IMR-90 (cell line): ENCODE measurements around the gene PMIS2. TPM values are rescaled to one million over a fixed set of nuclear protein-coding genes. Genes with fewer than 3 reads are reported as not detected.

ENCODE experiments used
- ATAC-seq: fragments of 200-7000 bp; cut with Tn5 transposase; 2 replicates; pipeline ENCODE4 v1.9.1; 2020; ENCODE audit warnings: low read depth, mild to moderate bottlenecking, moderate library complexity
- BruUV-seq: library from RNA; stranded (reverse); fragments of 400-500 nt; replicated peaks from 2 replicates; lab custom pipeline; 2021; lab: Mats Ljungman, UMichigan
- CTCF ChIA-PET: fragments of 300-600 bp; formaldehyde crosslinking; extraction: SDS; loops from one replicate; lab custom pipeline; 2021; ENCODE audit warnings: antibody characterized with exemption; lab: Yijun Ruan, JAX
- POLR2A ChIA-PET: fragments of 300-600 bp; sonication (Branson Sonifier 250); formaldehyde crosslinking; loops from one replicate; lab custom pipeline; 2022; ENCODE audit warnings: antibody characterized with exemption; ENCODE audit not compliant: unreplicated experiment; lab: Charles Lee
- DNase-seq: peaks from one replicate; pipeline ENCODE4 v3.0.0; 2013
- H2AFZ ChIP-seq: replicated peaks from 2 replicates; pipeline ENCODE3; 2013; ENCODE audit warnings: low read length, mild to moderate bottlenecking; ENCODE audit not compliant: poor library complexity
- H2AK5ac ChIP-seq: 2 replicates; pipeline ENCODE4 v1.6.1; 2013; ENCODE audit warnings: low read depth, low read length, inconsistent platforms
- H2AK9ac ChIP-seq: replicated peaks from 2 replicates; pipeline ENCODE3; 2013; ENCODE audit warnings: mild to moderate bottlenecking, low read depth, low read length, moderate library complexity; ENCODE audit not compliant: poor library complexity
- H2BK120ac ChIP-seq: 2 replicates; pipeline ENCODE4 v1.6.1; 2013; ENCODE audit warnings: low read depth, low read length, inconsistent platforms
- H2BK15ac ChIP-seq: 3 replicates; pipeline ENCODE4 v1.6.1; 2013; ENCODE audit warnings: low read depth, low read length, inconsistent platforms
- H2BK20ac ChIP-seq: 2 replicates; pipeline ENCODE4 v1.6.1; 2013; ENCODE audit warnings: low read depth, mild to moderate bottlenecking, inconsistent platforms, low read length, moderate library complexity
- H2BK5ac ChIP-seq: 2 replicates; pipeline ENCODE4 v1.6.1; 2013; ENCODE audit warnings: mild to moderate bottlenecking, low read depth, low read length, inconsistent platforms; ENCODE audit not compliant: poor library complexity, severe bottlenecking
- H3K14ac ChIP-seq: replicated peaks from 2 replicates; pipeline ENCODE4 v1.6.1; 2013; ENCODE audit warnings: low read depth, low read length, inconsistent platforms
- H3K18ac ChIP-seq: 2 replicates; pipeline ENCODE4 v1.6.1; 2013; ENCODE audit warnings: low read depth, low read length, control low read depth
- H3K23ac ChIP-seq: 2 replicates; pipeline ENCODE4 v1.6.1; 2013; ENCODE audit warnings: low read depth, low read length, inconsistent platforms
- H3K27ac ChIP-seq: 2 replicates; pipeline ENCODE4 v1.5.1; 2013; ENCODE audit warnings: mild to moderate bottlenecking, control low read depth, low read length; ENCODE audit not compliant: insufficient read depth
- H3K27me3 ChIP-seq: 2 replicates; pipeline ENCODE4 v1.6.1; 2013; ENCODE audit warnings: low read length; ENCODE audit not compliant: control insufficient read depth, insufficient read depth
- H3K36me3 ChIP-seq: 2 replicates; pipeline ENCODE4 v1.6.1; 2013; ENCODE audit warnings: low read length, mixed read lengths; ENCODE audit not compliant: control insufficient read depth, insufficient read depth
- H3K4ac ChIP-seq: 2 replicates; pipeline ENCODE4 v1.6.1; 2013; ENCODE audit warnings: low read depth, low read length, inconsistent platforms
- H3K4me1 ChIP-seq: 2 replicates; pipeline ENCODE4 v1.6.1; 2013; ENCODE audit warnings: low read length, mixed read lengths; ENCODE audit not compliant: control insufficient read depth, insufficient read depth
- H3K4me2 ChIP-seq: 2 replicates; pipeline ENCODE4 v1.6.1; 2013; ENCODE audit warnings: low read depth, mild to moderate bottlenecking, control low read depth, low read length, moderate library complexity
- H3K4me3 ChIP-seq: 2 replicates; pipeline ENCODE4 v1.5.1; 2013; ENCODE audit warnings: low read depth, mild to moderate bottlenecking, control low read depth, low read length, moderate library complexity; ENCODE audit not compliant: insufficient read depth
- H3K56ac ChIP-seq: 2 replicates; pipeline ENCODE4 v1.6.1; 2013; ENCODE audit warnings: low read length, inconsistent platforms; ENCODE audit not compliant: insufficient read depth; ENCODE audit errors: extremely low read depth
- H3K79me1 ChIP-seq, 2 experiments: 2 replicates each; pipeline ENCODE4 v1.6.1; 2013; ENCODE audit warnings: low read length in 2 of 2, inconsistent platforms in 1 of 2, low read depth in 1 of 2
- H3K9ac ChIP-seq: 2 replicates; pipeline ENCODE4 v1.6.1; 2013; ENCODE audit warnings: low read depth, low read length, control low read depth
- H3K9me1 ChIP-seq: 2 replicates; pipeline ENCODE4 v1.6.1; 2013; ENCODE audit warnings: low read length, inconsistent platforms; ENCODE audit not compliant: insufficient read depth
- H3K9me3 ChIP-seq: 2 replicates; pipeline ENCODE4 v1.6.1; 2013; ENCODE audit warnings: low read length; ENCODE audit not compliant: control insufficient read depth, insufficient read depth
- H4K20me1 ChIP-seq: 2 replicates; pipeline ENCODE4 v1.6.1; 2013; ENCODE audit warnings: low read length, inconsistent platforms; ENCODE audit not compliant: insufficient read depth
- H4K5ac ChIP-seq: 2 replicates; pipeline ENCODE4 v1.6.1; 2013; ENCODE audit warnings: mild to moderate bottlenecking, low read depth, low read length, control low read depth
- H4K8ac ChIP-seq, 2 experiments: 2 replicates each; pipeline ENCODE4 v1.6.1; 2013; ENCODE audit warnings: low read depth in 2 of 2, low read length in 2 of 2, control low read depth in 1 of 2, inconsistent platforms in 1 of 2
- H4K91ac ChIP-seq: 2 replicates; pipeline ENCODE4 v1.6.1; 2013; ENCODE audit warnings: low read depth, low read length, inconsistent platforms; ENCODE audit not compliant: insufficient read depth
- BHLHE40 ChIP-seq: fragments of 150-350 bp; IDR thresholded peaks from 2 replicates; pipeline ENCODE4 v1.6.1; 2016; ENCODE audit warnings: mild to moderate bottlenecking, low read depth, low read length
- CHD1 ChIP-seq: IDR thresholded peaks from 2 replicates; pipeline ENCODE4 v1.6.1; 2012; ENCODE audit warnings: low read depth, low read length, improper control_type of control experiment
- MAFK ChIP-seq: IDR thresholded peaks from 2 replicates; pipeline ENCODE4 v1.6.1; 2012; ENCODE audit warnings: low read depth, low read length, improper control_type of control experiment
- MXI1 ChIP-seq: IDR thresholded peaks from 2 replicates; pipeline ENCODE4 v1.6.1; 2012; ENCODE audit warnings: low read depth, mild to moderate bottlenecking, low read length, moderate library complexity, borderline replicate concordance
- NFE2L2 ChIP-seq: fragments of 150-350 bp; IDR thresholded peaks from 2 replicates; pipeline ENCODE4 v1.6.1; 2016; ENCODE audit warnings: low read depth, mild to moderate bottlenecking, low read length
- POLR2A ChIP-seq: IDR thresholded peaks from 2 replicates; pipeline ENCODE4 v1.6.1; 2012; ENCODE audit warnings: mild to moderate bottlenecking, low read depth, low read length
- RAD21 ChIP-seq: IDR thresholded peaks from 2 replicates; pipeline ENCODE4 v1.6.1; 2012; ENCODE audit warnings: low read length, improper control_type of control experiment
- RCOR1 ChIP-seq: IDR thresholded peaks from 2 replicates; pipeline ENCODE4 v1.6.1; 2012; ENCODE audit warnings: mild to moderate bottlenecking, low read length, improper control_type of control experiment; ENCODE audit not compliant: insufficient replicate concordance
- RFX5 ChIP-seq: IDR thresholded peaks from 2 replicates; pipeline ENCODE4 v1.8.0; 2012; ENCODE audit warnings: low read depth, mild to moderate bottlenecking, low read length, moderate library complexity
- SMC3 ChIP-seq: fragments of 150-350 bp; IDR thresholded peaks from 2 replicates; pipeline ENCODE4 v1.6.1; 2016; ENCODE audit warnings: low read depth, mild to moderate bottlenecking, antibody characterized with exemption, low read length, moderate library complexity
- WGBS, 2 experiments: methylation state at CpG; one replicate each; pipeline versions ENCODE4 v1.1.5 to v1.1.7; 2013; ENCODE audit warnings: missing lambda C conversion rate in 2 of 2; ENCODE audit not compliant: insufficient read length in 1 of 2; ENCODE audit errors: extremely low coverage in 2 of 2; 5-methylcytosine and 5-hydroxymethylcytosine counted together
- dilution Hi-C: fragments of 300-500 bp; cut with HindIII; formaldehyde crosslinking; loops from one replicate; pipeline ENCODE4 v1.14.3; 2018; ENCODE audit warnings: low sequenced_read_pairs; ENCODE audit not compliant: unreplicated experiment
- in situ Hi-C: fragments of 300-500 bp; cut with MboI; formaldehyde crosslinking; loops from 3 replicates; pipeline ENCODE4 v1.14.3; 2019; ENCODE audit warnings: low sequenced_read_pairs, inconsistent platforms, mixed read lengths
- intact Hi-C: fragments of 100-400 bp; cut with micrococcal nuclease; formaldehyde crosslinking; loops from 2 replicates; pipeline ENCODE4 v1.10.0; 2022
- polyA plus RNA-seq, 3 experiments: library from polyadenylated mRNA; depleted of rRNA; stranded (reverse); fragments of >200 nt; gene quantifications; 2 replicates each; pipeline ENCODE4 v1.2.3, GENCODE V29; 2012; ENCODE audit warnings: low replicate concordance in 1 of 3
- total RNA-seq: library from RNA; depleted of rRNA; stranded (reverse); fragments of >200 nt; gene quantifications from 2 replicates; pipeline ENCODE4 v1.2.3, GENCODE V29; 2012
- TF ChIP-seq, protein P1 (sequence below): fragments of 150-350 bp; IDR thresholded peaks from 2 replicates; pipeline ENCODE4 v1.6.1; 2017; ENCODE audit warnings: mild to moderate bottlenecking, antibody characterized with exemption, low read length, low read depth
- TF ChIP-seq, protein P2 (sequence below): conservative IDR thresholded peaks from 2 replicates; pipeline ENCODE4 v1.5.1; 2012; ENCODE audit warnings: mild to moderate bottlenecking, low read depth, low read length, improper control_type of control experiment
- TF ChIP-seq, protein P3 (sequence below): fragments of 150-350 bp; IDR thresholded peaks from 2 replicates; pipeline ENCODE4 v1.6.1; 2016; ENCODE audit warnings: low read depth, mild to moderate bottlenecking, low read length, moderate library complexity, borderline replicate concordance

PMIS2 gene
- total and polyA plus RNA-seq, 2 of the 4 experiments (the other 2 are of a cell fraction) = not detected

DNA sequence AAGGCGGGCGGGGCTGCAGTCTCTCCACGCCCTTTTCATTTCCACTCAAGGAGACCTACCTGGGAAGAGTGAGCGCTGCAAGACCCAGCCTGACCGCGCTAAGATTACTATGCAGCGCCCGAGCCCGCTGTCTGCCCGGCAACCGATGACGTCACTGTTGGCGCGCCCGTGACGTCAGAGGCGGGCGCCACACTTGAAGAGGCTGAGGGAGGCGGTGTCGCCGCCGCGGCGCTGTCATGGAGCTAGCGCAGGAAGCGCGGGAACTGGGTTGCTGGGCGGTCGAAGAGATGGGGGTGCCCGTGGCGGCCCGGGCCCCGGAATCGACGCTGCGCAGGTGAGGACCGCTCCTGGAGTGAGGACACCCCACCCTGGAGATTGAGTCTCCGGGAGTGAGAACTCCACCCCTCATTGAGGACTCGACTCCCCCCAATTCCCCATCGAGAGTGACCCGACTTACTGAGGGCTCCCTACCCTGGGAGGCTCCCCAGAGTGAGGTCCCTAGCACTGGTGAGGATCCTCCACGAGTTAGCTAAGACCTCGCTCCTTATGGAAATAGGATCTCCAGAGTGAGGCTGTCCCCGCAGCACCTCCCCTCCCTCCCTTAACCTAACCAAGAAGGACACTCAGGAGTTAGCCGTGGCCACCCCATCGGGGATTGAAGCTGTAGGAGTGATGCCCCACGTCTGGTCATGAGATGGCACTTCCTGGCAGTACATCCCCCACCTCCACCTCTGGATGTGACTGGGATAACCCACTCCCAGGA is 26.8 kb downstream of the PMIS2 start, which contains the start of gene HAUS5:
Gene HAUS5 (plus strand): TSS at position 177 of the 763 bp plus-strand sequence. CDS start 60 bp downstream, at position 237.
- Histone ChIP-seq H3K14ac (peak within 1 kb of the TSS; percentile 87), H3K4me2 (peak within 1 kb of the TSS; percentile 97), H2AK5ac (peak within 1 kb of the TSS; percentile 54; the same call in 1 of the 2 replicates), H4K8ac (peak within 1 kb of the TSS; percentile 48 to 81), H3K18ac (no peak within 1 kb of the TSS), H2BK20ac (no peak within 1 kb of the TSS), H3K9ac (peak within 1 kb of the TSS; percentile 69), H3K9me1 (peaks cover 7% of the 10 kb centered on the region; the same call in 1 of the 2 replicates), H3K9me3 (peaks cover 4% of the 10 kb centered on the region), H3K23ac (peak within 1 kb of the TSS; percentile 90), H4K5ac (peak within 1 kb of the TSS; percentile 70), H3K36me3 (peaks cover 3% of the 10 kb centered on the region; the same call in 1 of the 2 replicates), H3K27ac (peak within 1 kb of the TSS; percentile 38; the same call in 1 of the 2 replicates), H2BK5ac (no peak within 1 kb of the TSS), H3K4ac (peak within 1 kb of the TSS; percentile 79), H4K20me1 (no peaks in the 10 kb centered on the region), H3K56ac (peak within 1 kb of the TSS; percentile 88), H2BK120ac (no peak within 1 kb of the TSS; the same call in 1 of the 2 replicates), H2AK9ac (peak within 1 kb of the TSS; percentile 89), H3K79me1 (peaks cover 0 to 11% of the 10 kb centered on the region in 2 experiments; a peak in 1 of 4 replicates), H2AFZ (peak within 1 kb of the TSS; percentile 100), H4K91ac (no peak within 1 kb of the TSS; the same call in 1 of the 2 replicates), H3K4me3 (peak within 1 kb of the TSS; percentile 78), H3K4me1 (no peaks in the 10 kb centered on the region), H2BK15ac (no peak within 1 kb of the TSS), H3K27me3 (no peaks in the 10 kb centered on the region)
- dilution Hi-C loops = no loop called here
- DNase-seq (peak; percentile 87), ATAC-seq (peak; percentile 100)
- in situ Hi-C loops = no loop called here
- CTCF ChIA-PET = interaction anchor here (0.8 kb wide), 1 partner anchor 21 kb away, joined by 3 read pairs; no protein-coding TSS in a partner anchor
- no TSS peak for BruUV-seq
- POLR2A ChIA-PET = interaction anchor here (0.5 to 0.6 kb wide), 2 partner anchors 33 to 42 kb away, joined by 3 read pairs; no protein-coding TSS in a partner anchor
- intact Hi-C loops = no loop called here
- WGBS, 2 experiments = 0% methylated on average over 8 of the region's 47 CpGs; no CpG with 5 or more reads in 1 of the 2 experiments
- TF ChIP-seq SMC3 (no peak), RCOR1 (no peak), RFX5 (peak; percentile 100), MAFK (no peak), POLR2A (no peak), RAD21 (no peak), MXI1 (peak; percentile 87), CHD1 (no peak), BHLHE40 (peak; percentile 74; the same call in 1 of the 2 replicates), NFE2L2 (no peak)
- TF ChIP-seq, protein P1, sequence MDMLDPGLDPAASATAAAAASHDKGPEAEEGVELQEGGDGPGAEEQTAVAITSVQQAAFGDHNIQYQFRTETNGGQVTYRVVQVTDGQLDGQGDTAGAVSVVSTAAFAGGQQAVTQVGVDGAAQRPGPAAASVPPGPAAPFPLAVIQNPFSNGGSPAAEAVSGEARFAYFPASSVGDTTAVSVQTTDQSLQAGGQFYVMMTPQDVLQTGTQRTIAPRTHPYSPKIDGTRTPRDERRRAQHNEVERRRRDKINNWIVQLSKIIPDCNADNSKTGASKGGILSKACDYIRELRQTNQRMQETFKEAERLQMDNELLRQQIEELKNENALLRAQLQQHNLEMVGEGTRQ = 0 out of 2 replicates have a peak, but pooled peaks have one; percentile 23
- TF ChIP-seq, protein P2, sequence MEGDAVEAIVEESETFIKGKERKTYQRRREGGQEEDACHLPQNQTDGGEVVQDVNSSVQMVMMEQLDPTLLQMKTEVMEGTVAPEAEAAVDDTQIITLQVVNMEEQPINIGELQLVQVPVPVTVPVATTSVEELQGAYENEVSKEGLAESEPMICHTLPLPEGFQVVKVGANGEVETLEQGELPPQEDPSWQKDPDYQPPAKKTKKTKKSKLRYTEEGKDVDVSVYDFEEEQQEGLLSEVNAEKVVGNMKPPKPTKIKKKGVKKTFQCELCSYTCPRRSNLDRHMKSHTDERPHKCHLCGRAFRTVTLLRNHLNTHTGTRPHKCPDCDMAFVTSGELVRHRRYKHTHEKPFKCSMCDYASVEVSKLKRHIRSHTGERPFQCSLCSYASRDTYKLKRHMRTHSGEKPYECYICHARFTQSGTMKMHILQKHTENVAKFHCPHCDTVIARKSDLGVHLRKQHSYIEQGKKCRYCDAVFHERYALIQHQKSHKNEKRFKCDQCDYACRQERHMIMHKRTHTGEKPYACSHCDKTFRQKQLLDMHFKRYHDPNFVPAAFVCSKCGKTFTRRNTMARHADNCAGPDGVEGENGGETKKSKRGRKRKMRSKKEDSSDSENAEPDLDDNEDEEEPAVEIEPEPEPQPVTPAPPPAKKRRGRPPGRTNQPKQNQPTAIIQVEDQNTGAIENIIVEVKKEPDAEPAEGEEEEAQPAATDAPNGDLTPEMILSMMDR = peak; percentile 23; the same call in 1 of the 2 replicates
- TF ChIP-seq, protein P3, sequence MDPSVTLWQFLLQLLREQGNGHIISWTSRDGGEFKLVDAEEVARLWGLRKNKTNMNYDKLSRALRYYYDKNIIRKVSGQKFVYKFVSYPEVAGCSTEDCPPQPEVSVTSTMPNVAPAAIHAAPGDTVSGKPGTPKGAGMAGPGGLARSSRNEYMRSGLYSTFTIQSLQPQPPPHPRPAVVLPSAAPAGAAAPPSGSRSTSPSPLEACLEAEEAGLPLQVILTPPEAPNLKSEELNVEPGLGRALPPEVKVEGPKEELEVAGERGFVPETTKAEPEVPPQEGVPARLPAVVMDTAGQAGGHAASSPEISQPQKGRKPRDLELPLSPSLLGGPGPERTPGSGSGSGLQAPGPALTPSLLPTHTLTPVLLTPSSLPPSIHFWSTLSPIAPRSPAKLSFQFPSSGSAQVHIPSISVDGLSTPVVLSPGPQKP = no peak
